Mesenchymal stem cell (in vitro differentiated cells and primary cell): ENCODE measurements around the gene MALRD1.

ENCODE experiments used
- DNase-seq: peaks from one replicate; pipeline ENCODE4 v3.0.0-alpha.2; 2013
- H2AFZ ChIP-seq: one replicate; pipeline ENCODE4 v1.6.1; 2013; ENCODE audit warnings: low read depth, mild to moderate bottlenecking, control low read depth, inconsistent platforms, low read length, moderate library complexity
- H2AK5ac ChIP-seq: 2 replicates; pipeline ENCODE4 v1.6.1; 2013; ENCODE audit warnings: low read length, moderate library complexity, mild to moderate bottlenecking, inconsistent platforms; ENCODE audit not compliant: severe bottlenecking
- H2BK120ac ChIP-seq: one replicate; pipeline ENCODE4 v1.6.1; 2013; ENCODE audit warnings: low read depth, mild to moderate bottlenecking, inconsistent platforms, low read length, moderate library complexity
- H2BK12ac ChIP-seq, 2 experiments: one replicate each; pipeline ENCODE4 v1.6.1; 2013; ENCODE audit warnings: inconsistent platforms in 2 of 2, low read length in 2 of 2, mild to moderate bottlenecking in 2 of 2, moderate library complexity in 2 of 2, control low read depth in 1 of 2
- H2BK15ac ChIP-seq: one replicate; pipeline ENCODE4 v1.6.1; 2013; ENCODE audit warnings: mild to moderate bottlenecking, low read depth, inconsistent platforms; ENCODE audit not compliant: poor library complexity, severe bottlenecking
- H2BK5ac ChIP-seq: 2 replicates; pipeline ENCODE4 v1.6.1; 2013; ENCODE audit warnings: low read depth, mild to moderate bottlenecking, low read length, control low read depth, inconsistent platforms; ENCODE audit not compliant: poor library complexity, severe bottlenecking
- H3K14ac ChIP-seq, 2 experiments: one replicate each; pipeline ENCODE4 v1.6.1; 2013; ENCODE audit warnings: inconsistent platforms in 2 of 2, low read length in 2 of 2, control low read depth in 1 of 2, mild to moderate bottlenecking in 1 of 2, moderate library complexity in 1 of 2
- H3K18ac ChIP-seq, 2 experiments: one replicate each; pipeline ENCODE4 v1.6.1; 2013; ENCODE audit warnings: inconsistent platforms in 2 of 2, low read length in 2 of 2, control low read depth in 1 of 2, low read depth in 1 of 2, mild to moderate bottlenecking in 1 of 2
- H3K23ac ChIP-seq, 2 experiments: one replicate each; pipeline ENCODE4 v1.6.1; 2013; ENCODE audit warnings: inconsistent platforms in 2 of 2, low read length in 2 of 2, mild to moderate bottlenecking in 2 of 2, moderate library complexity in 2 of 2, control low read depth in 1 of 2
- H3K27ac ChIP-seq: 2 replicates; pipeline ENCODE4 v1.5.1; 2013; ENCODE audit warnings: mild to moderate bottlenecking, moderate library complexity, low read length, control low read depth, inconsistent platforms; ENCODE audit not compliant: poor library complexity, severe bottlenecking
- H3K27me3 ChIP-seq, 2 experiments: 2 replicates each; pipeline versions ENCODE4 v1.6.1 to v1.7.0; 2013; ENCODE audit warnings: low read length in 2 of 2, mild to moderate bottlenecking in 2 of 2, moderate library complexity in 2 of 2, control low read depth in 1 of 2, inconsistent platforms in 1 of 2; ENCODE audit not compliant: control insufficient read depth in 1 of 2, insufficient read depth in 1 of 2
- H3K36me3 ChIP-seq, 2 experiments: 2 replicates each; pipeline versions ENCODE4 v1.6.1 to v1.7.0; 2013; ENCODE audit warnings: low read length in 2 of 2, control low read depth in 1 of 2, inconsistent platforms in 1 of 2, low read depth in 1 of 2, mild to moderate bottlenecking in 1 of 2; ENCODE audit not compliant: insufficient read depth in 2 of 2, control insufficient read depth in 1 of 2
- H3K4ac ChIP-seq, 2 experiments: one replicate each; pipeline ENCODE4 v1.6.1; 2013; ENCODE audit warnings: inconsistent platforms in 2 of 2, low read length in 2 of 2, mild to moderate bottlenecking in 2 of 2, moderate library complexity in 2 of 2, control low read depth in 1 of 2, low read depth in 1 of 2
- H3K4me1 ChIP-seq: 2 replicates; pipeline ENCODE4 v1.6.1; 2013; ENCODE audit warnings: low read depth, low read length, control low read depth; ENCODE audit not compliant: control insufficient read depth, insufficient read depth
- H3K4me2 ChIP-seq: 2 replicates; pipeline ENCODE4 v1.6.1; 2013; ENCODE audit warnings: low read length, mild to moderate bottlenecking, inconsistent platforms; ENCODE audit not compliant: poor library complexity, severe bottlenecking
- H3K4me3 ChIP-seq, 2 experiments: 2 replicates each; pipeline versions ENCODE4 v1.5.1 to v1.7.0; 2013; ENCODE audit warnings: low read length in 2 of 2, mild to moderate bottlenecking in 2 of 2, control low read depth in 1 of 2, low read depth in 1 of 2; ENCODE audit not compliant: insufficient read depth in 1 of 2
- H3K79me1 ChIP-seq: replicated peaks from 2 replicates; pipeline ENCODE4 v1.6.1; 2013; ENCODE audit warnings: mild to moderate bottlenecking, control low read depth, low read length, inconsistent platforms; ENCODE audit not compliant: poor library complexity, severe bottlenecking
- H3K9ac ChIP-seq: 2 replicates; pipeline ENCODE4 v1.7.0; 2013; ENCODE audit warnings: mild to moderate bottlenecking, low read length, moderate library complexity
- H3K9me3 ChIP-seq: 2 replicates; pipeline ENCODE4 v1.7.0; 2013; ENCODE audit warnings: mild to moderate bottlenecking, low read length; ENCODE audit not compliant: control insufficient read depth
- H4K8ac ChIP-seq: one replicate; pipeline ENCODE4 v1.6.1; 2013; ENCODE audit warnings: inconsistent platforms, mild to moderate bottlenecking, low read length, moderate library complexity
- H4K91ac ChIP-seq: one replicate; pipeline ENCODE4 v1.6.1; 2013; ENCODE audit warnings: mild to moderate bottlenecking, low read length, inconsistent platforms
- WGBS: methylation state at CpG from one replicate; pipeline ENCODE4 v1.1.7; 2013; ENCODE audit warnings: mixed read lengths; 5-methylcytosine and 5-hydroxymethylcytosine counted together

The MALRD1 gene

DNA sequence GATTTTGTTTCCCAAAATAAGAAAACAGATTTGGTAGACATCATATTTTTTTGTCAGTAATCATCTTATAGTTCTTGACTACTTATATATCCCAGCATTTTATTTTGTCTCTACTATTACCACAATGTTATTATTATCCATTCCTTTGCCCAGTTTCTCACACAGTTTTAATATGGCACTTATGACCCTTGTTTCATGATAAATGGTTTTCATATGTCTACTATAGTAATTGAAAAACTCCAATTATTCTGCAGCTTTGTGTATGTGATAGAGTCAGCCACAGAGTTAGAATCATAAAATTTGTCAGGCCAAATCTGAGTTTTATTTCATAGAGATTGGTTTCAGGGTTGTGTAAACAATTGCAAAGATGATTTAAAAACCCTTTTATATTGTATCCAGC, 203.9 kb downstream of the MALRD1 start:
- Histone ChIP-seq H3K4me1 (no peaks in the 10 kb centered on the region), H2AFZ (no peak overlapping the region), H3K18ac (no peak overlapping the region), H3K9ac (no peak overlapping the region), H3K4me3 (no peak overlapping the region), H4K8ac (no peak overlapping the region), H3K23ac (no peak overlapping the region), H3K36me3 (no peaks in the 10 kb centered on the region), H2BK120ac (no peak overlapping the region), H3K14ac (no peak overlapping the region), H3K4ac (no peak overlapping the region), H3K27me3 (no peaks in the 10 kb centered on the region), H3K27ac (no peak overlapping the region), H3K4me2 (no peak overlapping the region), H3K79me1 (no peaks in the 10 kb centered on the region), H2BK5ac (no peak overlapping the region), H3K9me3 (no peaks in the 10 kb centered on the region), H2BK15ac (no peak overlapping the region), H4K91ac (no peak overlapping the region), H2BK12ac (no peak overlapping the region), H2AK5ac (no peak overlapping the region)
- no peak for DNase-seq

GRCh38 chr10:19256331-19256730, 207.7 kb downstream of the MALRD1 start:
- no peaks in the 10 kb centered on the region for H3K9me3 ChIP-seq
- no peak overlapping the region for H3K9ac ChIP-seq
- no peak overlapping the region for H3K4ac ChIP-seq
- WGBS: no CpG with 5 or more reads among the region's 1 CpG
- no peaks in the 10 kb centered on the region for H3K36me3 ChIP-seq
- H4K91ac ChIP-seq: no peak overlapping the region
- no peak overlapping the region for H2BK120ac ChIP-seq
- H2AFZ ChIP-seq: no peak overlapping the region
- H2AK5ac ChIP-seq: no peak overlapping the region
- H3K4me3 ChIP-seq: no peak overlapping the region
- no peak overlapping the region for H3K4me2 ChIP-seq
- DNase-seq: no peak
- no peak overlapping the region for H4K8ac ChIP-seq
- no peaks in the 10 kb centered on the region for H3K27me3 ChIP-seq
- H2BK5ac ChIP-seq: no peak overlapping the region
- H2BK12ac ChIP-seq: no peak overlapping the region
- no peak overlapping the region for H2BK15ac ChIP-seq
- no peak overlapping the region for H3K18ac ChIP-seq
- no peak overlapping the region for H3K14ac ChIP-seq
- no peaks in the 10 kb centered on the region for H3K79me1 ChIP-seq
- no peaks in the 10 kb centered on the region for H3K4me1 ChIP-seq
- no peak overlapping the region for H3K27ac ChIP-seq
- H3K23ac ChIP-seq: no peak overlapping the region

DNA sequence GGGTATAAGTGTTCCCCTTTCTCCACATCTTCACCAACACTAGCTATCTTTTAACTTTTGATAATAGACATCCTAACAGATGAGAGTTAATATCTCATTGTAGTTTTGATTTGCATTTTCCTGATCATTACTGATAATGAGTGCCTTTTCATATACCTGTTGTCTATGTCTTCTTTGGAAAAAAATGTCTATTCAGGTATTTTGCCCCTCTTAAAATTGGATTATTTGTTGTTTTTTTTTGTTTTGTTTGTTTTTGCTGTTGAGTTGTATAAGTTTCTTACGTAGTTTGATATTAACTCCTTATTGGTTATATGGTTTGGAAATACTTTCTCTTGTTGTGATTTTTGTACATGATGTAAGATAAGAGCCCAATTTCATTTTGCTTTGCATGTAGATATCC, 214.7 kb downstream of the MALRD1 start:
- no peaks in the 10 kb centered on the region for H3K4me1 ChIP-seq
- H3K36me3 ChIP-seq: no peaks in the 10 kb centered on the region
- DNase-seq: no peak
- no peak overlapping the region for H3K4ac ChIP-seq
- no peak overlapping the region for H2BK120ac ChIP-seq
- no peak overlapping the region for H3K4me2 ChIP-seq
- H3K27me3 ChIP-seq: no peaks in the 10 kb centered on the region
- no peak overlapping the region for H3K23ac ChIP-seq
- no peak overlapping the region for H4K91ac ChIP-seq
- no peak overlapping the region for H3K27ac ChIP-seq
- H3K14ac ChIP-seq: no peak overlapping the region
- no peak overlapping the region for H2AK5ac ChIP-seq
- no peak overlapping the region for H2BK15ac ChIP-seq
- no peak overlapping the region for H3K18ac ChIP-seq
- H2BK5ac ChIP-seq: no peak overlapping the region
- H3K79me1 ChIP-seq: no peaks in the 10 kb centered on the region
- no peak overlapping the region for H2BK12ac ChIP-seq
- H2AFZ ChIP-seq: no peak overlapping the region
- peaks cover 4% of the 10 kb centered on the region for H3K9me3 ChIP-seq
- H3K9ac ChIP-seq: no peak overlapping the region
- no peak overlapping the region for H4K8ac ChIP-seq
- 83% methylated on average over 1 of the region's 1 CpG for WGBS
- H3K4me3 ChIP-seq: no peak overlapping the region

DNA sequence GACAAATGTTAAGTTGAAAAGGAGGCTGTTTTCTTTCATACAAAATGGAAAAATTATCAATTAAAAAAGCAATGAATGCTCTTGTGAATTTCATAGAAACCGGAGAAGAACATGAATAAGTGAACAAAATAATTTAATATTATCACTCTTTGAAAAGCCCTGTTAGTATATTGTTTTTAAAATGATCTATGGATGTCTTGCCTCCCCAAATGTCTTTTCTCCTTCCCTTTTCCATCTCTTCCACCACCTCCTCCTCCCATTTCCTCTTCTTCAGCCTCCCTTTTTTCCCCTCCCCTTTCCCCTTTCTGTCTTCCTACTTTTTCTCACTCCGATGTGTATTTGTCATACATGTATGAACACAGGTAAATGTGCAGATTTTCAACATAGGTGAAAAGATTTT, 234.7 kb downstream of the MALRD1 start:
- H3K23ac ChIP-seq: no peak overlapping the region
- H2AK5ac ChIP-seq: no peak overlapping the region
- no peak overlapping the region for H2AFZ ChIP-seq
- no peaks in the 10 kb centered on the region for H3K27me3 ChIP-seq
- H2BK15ac ChIP-seq: no peak overlapping the region
- no peak overlapping the region for H2BK12ac ChIP-seq
- no peak overlapping the region for H3K4me2 ChIP-seq
- no peak overlapping the region for H4K91ac ChIP-seq
- no peak overlapping the region for H2BK5ac ChIP-seq
- H3K18ac ChIP-seq: no peak overlapping the region
- H3K27ac ChIP-seq: no peak overlapping the region
- H3K4me3 ChIP-seq: no peak overlapping the region
- H2BK120ac ChIP-seq: no peak overlapping the region
- H3K4ac ChIP-seq: no peak overlapping the region
- no peaks in the 10 kb centered on the region for H3K79me1 ChIP-seq
- H3K14ac ChIP-seq: no peak overlapping the region
- no peaks in the 10 kb centered on the region for H3K36me3 ChIP-seq
- H3K9me3 ChIP-seq: no peaks in the 10 kb centered on the region
- no peak overlapping the region for H3K9ac ChIP-seq
- no CpG with 5 or more reads among the region's 2 CpGs for WGBS
- H3K4me1 ChIP-seq: no peaks in the 10 kb centered on the region
- no peak overlapping the region for H4K8ac ChIP-seq
- DNase-seq: no peak
